Mucosa of gallbladder (tissue), 1 donor: ENCODE data around the gene ZNF804A. TPM values are rescaled to one million over a fixed set of nuclear protein-coding genes. Genes with fewer than 3 reads are reported as not detected.
"Not testable (repeated sequence)": the region's sequence is repeated elsewhere in the genome, so short reads cannot be mapped to it uniquely, and the experiment has no call there.

ENCODE experiments used
- DNase-seq: peaks from one replicate; pipeline ENCODE4 v3.0.0-alpha.2; 2020; ENCODE audit warnings: low spot score
- total RNA-seq: library from RNA; stranded (reverse); gene quantifications from one replicate; pipeline ENCODE4 v1.2.1, GENCODE V29; 2021
- donor health status: DM: no; HTN: no; CAD: no.

ZNF804A gene
- total RNA-seq, 1 donor from 2014 or later: 4.1 TPM

- DNase-seq: no peak
Measured at GRCh38 chr2:184815824-184816223, 217.5 kb downstream of the ZNF804A start.

- DNase-seq: no peak
Measured at GRCh38 chr2:184824597-184824996, 226.3 kb downstream of the ZNF804A start.

GRCh38 chr2:184830531-184830930 lies 232.2 kb downstream of the ZNF804A start:
- DNase-seq: no peak

GRCh38 chr2:184834699-184835397 lies 236.5 kb downstream of the ZNF804A start:
- DNase-seq: peak; percentile 11

- no peak for DNase-seq
Measured at GRCh38 chr2:184835398-184835715, 237.0 kb downstream of the ZNF804A start.

DNA sequence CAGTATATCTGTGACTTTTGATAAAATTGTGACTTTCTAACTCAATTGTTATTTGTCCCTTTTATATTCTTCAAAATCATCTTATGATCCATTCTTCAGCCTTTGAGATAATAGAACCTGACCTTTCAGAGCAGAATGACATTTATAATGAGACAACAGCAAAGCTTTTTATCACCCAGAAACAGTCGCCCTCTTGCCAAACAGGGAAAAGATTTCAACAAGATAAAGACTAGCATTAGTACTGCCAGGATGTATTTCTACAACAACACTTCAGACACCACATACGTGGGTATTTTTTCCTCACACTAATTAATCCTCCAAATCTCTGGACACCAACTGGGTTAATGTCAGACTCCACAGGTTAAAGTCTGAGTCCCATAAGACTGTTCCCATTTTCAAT lies 249.0 kb downstream of the ZNF804A start:
- no peak for DNase-seq

GRCh38 chr2:184849516-184849915 lies 251.2 kb downstream of the ZNF804A start:
- no peak for DNase-seq

GRCh38 chr2:184851576-184851975 lies 253.2 kb downstream of the ZNF804A start:
- DNase-seq: no peak

DNA sequence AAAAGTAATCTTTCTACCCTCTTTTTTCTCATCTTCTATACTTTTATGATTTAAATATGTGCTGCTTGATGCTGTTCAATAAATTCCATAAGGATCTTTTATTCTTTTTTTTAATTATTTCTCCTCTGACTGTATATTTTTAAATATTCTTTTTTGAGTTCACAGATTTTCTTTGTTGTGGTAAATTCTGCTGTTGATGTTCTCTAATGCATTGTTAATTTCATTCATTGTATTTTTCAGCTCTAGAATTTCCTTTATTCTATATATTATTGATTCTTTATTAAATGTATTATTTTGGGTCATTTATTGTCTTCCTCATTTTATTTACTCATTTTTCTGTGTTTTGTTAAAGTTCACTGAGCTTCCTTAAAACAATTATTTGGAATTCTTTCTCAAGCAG lies 260.9 kb downstream of the ZNF804A start:
- DNase-seq: no peak

DNA sequence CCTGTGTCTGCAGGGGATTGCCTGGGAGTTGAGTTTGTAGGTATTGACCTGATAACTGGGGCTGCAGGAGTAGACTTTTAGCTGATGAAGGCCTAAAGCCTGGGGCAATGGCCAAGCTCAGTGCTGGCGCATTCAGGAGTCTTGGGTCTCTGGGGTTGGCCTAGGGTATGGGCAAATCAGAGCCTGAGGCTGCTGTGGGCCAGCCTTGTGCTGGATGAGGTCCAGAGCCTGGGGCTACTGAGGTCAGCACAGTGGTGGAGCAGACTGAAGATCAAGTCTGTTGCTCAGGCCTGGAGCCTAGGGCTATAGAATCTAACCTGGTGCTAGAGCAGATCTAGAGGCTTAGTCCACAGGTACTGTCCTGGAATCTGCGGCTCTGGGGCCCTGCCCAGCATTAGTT lies 262.4 kb downstream of the ZNF804A start:
- no peak for DNase-seq

DNA sequence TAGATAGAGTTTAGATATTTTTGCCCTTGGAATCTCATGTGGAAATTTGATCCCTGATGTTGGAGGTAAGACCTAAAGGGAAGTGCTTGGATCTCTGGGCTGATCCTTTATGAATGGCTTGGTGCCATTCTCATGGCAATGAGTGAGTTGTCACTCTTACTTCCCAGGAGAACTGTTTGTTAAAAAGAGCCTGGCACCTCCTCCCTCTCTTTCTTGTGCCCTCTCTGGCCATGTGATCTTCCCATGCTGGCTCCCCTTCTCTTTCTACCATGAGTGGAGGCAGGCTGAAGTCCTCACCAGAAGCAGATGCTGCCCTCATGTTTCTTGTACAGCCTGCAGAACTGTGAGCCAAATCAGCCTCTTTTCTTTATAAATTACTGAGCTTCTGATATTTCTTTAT lies 276.9 kb downstream of the ZNF804A start:
- DNase-seq: no peak

DNA sequence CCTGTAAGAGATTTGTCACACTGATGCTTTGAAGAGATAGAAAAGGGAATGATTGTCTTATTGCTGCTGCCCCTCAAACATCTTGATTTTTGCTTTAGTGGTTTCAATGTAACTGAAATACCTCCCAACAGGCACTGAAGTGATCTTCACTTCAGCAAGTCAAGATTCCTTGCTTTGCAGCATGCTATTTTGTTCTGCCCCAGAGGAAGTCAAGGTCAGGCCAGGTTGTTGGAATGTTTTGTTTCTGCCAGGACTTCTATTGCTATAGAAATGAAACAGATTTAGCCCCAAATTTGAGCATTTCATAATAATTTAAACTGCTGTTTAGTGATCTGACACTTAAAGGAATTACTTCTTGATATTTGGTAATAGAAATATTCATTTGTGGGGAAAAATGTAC lies 277.6 kb downstream of the ZNF804A start:
- no peak for DNase-seq

DNA sequence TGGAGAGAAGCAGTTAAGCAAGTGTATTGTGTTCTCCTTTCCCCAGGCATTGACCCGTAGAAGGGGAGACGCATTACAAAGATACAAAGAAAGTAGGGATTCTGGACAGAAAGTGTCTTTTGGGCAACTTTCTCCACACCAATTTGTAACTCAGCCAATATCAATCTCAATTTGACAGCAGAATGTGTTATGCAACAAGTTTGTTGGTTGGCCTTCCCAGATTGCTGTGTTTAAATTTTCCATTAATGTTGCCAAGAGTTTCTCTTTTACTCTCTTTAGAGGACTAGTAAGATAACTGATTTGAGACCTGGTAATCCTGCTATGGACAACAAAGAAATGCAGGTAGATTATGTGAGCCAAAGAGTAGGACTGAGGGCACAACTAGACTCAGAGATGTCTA lies 279.6 kb downstream of the ZNF804A start:
- DNase-seq: no peak

DNA sequence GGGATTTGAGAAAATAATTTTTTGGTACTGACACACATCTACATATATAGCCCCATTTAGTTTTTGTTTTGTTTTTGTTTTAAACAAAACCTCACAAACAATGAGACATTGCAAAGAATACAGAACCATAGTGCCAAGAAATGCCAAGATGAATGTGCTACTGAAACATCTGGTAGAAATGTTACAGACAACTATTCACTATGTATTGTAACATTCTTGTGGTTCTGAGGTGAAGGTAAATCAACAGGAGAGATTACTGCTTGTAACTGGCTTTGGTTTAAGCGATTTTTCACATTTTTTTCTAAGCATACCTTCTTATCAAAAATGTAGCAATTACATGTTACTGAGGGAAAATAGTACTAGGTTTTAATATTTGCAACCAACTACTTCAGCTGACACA lies 281.3 kb downstream of the ZNF804A start:
- DNase-seq: no peak

GRCh38 chr2:184886585-184886984 lies 288.3 kb downstream of the ZNF804A start:
- DNase-seq: not testable (repeated sequence)

DNA sequence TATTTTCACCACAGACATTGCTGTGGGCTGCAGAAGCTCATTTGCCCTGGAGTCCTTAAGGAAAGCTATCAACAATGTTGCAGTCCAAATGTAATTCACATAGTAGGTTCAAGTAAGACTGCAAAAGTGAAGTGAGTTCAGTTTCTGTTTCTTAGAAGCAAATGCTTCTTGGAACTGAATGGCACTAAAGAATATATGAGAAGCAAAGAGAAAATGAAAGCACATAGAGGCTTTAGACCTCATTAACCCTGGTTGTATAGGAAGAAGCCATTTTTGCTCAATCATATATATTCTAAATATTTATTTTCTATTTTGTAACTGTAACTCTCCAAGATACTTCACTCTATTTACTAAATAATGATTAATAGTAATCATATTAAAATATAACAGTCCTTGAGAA lies 292.0 kb downstream of the ZNF804A start:
- DNase-seq: no peak

- no peak for DNase-seq
Measured at GRCh38 chr2:184904991-184905390, 306.7 kb downstream of the ZNF804A start.

GRCh38 chr2:184906160-184906559 lies 307.8 kb downstream of the ZNF804A start:
- DNase-seq: no peak

- DNase-seq: no peak
Measured at GRCh38 chr2:184906709-184907108, 308.4 kb downstream of the ZNF804A start.

DNA sequence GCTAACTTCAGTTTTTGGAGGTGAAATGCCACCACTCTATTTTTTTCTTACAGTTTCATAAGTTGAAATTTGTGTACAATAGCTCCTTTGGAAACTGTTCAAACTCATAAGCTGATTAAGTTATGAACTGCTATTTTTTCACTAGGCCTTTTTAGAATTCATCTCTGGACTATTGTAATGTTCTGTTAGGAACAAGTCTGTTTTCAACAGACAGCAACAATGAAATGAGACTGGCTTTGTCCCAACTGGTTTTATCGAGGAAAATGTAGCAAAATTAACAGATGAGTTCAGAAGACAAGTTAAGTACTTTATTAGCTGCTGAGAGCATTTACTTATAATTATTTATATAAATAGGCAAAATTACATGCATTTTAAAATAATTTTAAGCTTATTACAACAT lies 310.6 kb downstream of the ZNF804A start:
- DNase-seq: no peak

- DNase-seq: no peak
Measured at GRCh38 chr2:184920451-184920965, 322.2 kb downstream of the ZNF804A start.

DNA sequence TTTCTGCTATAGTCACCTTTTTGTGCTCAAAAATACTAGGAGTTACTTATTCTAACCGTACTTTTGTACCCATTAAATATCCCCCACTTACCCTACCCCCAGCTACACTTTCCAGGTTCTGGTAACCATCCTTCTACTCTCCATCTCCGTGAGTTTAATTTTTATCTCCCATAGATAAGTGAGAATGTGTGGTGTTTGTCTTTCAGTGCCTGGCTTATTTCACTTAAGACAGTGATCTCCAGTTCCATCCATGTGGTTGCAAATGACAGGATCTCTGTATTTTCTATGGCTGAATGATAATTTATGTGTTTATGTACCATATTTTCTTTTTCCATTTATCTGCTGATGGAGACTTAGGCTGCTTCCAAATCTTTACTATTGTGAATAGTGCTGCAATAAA lies 323.3 kb downstream of the ZNF804A start:
- DNase-seq: no peak

DNA sequence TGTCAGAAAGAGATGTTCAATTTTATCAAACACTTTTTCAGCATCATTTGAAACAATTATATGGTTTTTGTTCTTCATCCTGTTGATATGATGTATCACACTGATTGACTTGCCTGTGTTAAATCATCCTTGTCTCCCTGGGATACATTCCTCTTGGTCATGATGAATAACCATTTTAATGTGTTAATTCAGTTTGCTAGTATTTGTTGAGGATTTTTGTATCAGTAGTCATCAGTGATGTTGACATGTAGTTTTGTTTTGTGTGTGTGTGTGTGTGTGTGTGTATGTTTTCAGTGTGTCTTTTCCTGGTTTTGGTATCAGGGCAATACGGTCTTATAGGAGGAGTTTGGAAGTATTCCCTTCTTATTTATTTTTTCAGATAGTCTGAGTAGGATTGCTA lies 325.4 kb downstream of the ZNF804A start:
- no peak for DNase-seq

DNA sequence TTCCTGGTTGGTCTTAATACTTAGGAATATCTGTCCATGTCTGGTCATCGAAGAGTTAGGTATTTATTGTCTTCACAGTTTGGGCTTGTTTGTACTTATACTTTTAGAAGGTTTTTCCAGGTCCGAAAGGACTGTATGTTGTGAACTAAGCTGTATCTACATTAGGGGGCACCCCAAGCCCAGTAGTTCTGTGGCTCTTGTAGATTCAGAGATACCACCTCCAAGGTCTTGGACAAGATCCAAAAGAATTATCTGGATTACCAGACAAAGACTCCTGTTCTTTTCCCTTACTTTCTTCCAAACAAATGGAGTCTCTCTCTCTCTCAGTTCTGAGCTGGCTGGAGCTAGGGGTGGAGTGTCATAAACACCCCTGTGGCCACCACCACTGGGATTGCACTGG lies 328.7 kb downstream of the ZNF804A start:
- DNase-seq: no peak
